ENCODE results near the gene ZC3H13. TPM values are rescaled to one million over a fixed set of nuclear protein-coding genes. Genes with fewer than 3 reads are reported as not detected.

ZC3H13 gene, protein sequence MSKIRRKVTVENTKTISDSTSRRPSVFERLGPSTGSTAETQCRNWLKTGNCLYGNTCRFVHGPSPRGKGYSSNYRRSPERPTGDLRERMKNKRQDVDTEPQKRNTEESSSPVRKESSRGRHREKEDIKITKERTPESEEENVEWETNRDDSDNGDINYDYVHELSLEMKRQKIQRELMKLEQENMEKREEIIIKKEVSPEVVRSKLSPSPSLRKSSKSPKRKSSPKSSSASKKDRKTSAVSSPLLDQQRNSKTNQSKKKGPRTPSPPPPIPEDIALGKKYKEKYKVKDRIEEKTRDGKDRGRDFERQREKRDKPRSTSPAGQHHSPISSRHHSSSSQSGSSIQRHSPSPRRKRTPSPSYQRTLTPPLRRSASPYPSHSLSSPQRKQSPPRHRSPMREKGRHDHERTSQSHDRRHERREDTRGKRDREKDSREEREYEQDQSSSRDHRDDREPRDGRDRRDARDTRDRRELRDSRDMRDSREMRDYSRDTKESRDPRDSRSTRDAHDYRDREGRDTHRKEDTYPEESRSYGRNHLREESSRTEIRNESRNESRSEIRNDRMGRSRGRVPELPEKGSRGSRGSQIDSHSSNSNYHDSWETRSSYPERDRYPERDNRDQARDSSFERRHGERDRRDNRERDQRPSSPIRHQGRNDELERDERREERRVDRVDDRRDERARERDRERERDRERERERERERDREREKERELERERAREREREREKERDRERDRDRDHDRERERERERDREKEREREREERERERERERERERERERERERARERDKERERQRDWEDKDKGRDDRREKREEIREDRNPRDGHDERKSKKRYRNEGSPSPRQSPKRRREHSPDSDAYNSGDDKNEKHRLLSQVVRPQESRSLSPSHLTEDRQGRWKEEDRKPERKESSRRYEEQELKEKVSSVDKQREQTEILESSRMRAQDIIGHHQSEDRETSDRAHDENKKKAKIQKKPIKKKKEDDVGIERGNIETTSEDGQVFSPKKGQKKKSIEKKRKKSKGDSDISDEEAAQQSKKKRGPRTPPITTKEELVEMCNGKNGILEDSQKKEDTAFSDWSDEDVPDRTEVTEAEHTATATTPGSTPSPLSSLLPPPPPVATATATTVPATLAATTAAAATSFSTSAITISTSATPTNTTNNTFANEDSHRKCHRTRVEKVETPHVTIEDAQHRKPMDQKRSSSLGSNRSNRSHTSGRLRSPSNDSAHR (N-terminal part only)
- total RNA-seq (2021) (29.4 and 36.9 TPM in 2 replicates), Bru-seq, nascent RNA (percentile 89 among the genes with signal in this experiment), BruChase-seq, experiment 1, labeled RNA remaining after a 2-hour chase (percentile 86 among the genes with signal in this experiment), BruChase-seq, experiment 2, labeled RNA remaining after a 6-hour chase (percentile 80 among the genes with signal in this experiment)
- long read RNA-seq, partial matches to known transcripts = 13 of 30 reads
- long read RNA-seq, other reads (novel, unspliced or antisense) = 17 of 30 reads

DNA sequence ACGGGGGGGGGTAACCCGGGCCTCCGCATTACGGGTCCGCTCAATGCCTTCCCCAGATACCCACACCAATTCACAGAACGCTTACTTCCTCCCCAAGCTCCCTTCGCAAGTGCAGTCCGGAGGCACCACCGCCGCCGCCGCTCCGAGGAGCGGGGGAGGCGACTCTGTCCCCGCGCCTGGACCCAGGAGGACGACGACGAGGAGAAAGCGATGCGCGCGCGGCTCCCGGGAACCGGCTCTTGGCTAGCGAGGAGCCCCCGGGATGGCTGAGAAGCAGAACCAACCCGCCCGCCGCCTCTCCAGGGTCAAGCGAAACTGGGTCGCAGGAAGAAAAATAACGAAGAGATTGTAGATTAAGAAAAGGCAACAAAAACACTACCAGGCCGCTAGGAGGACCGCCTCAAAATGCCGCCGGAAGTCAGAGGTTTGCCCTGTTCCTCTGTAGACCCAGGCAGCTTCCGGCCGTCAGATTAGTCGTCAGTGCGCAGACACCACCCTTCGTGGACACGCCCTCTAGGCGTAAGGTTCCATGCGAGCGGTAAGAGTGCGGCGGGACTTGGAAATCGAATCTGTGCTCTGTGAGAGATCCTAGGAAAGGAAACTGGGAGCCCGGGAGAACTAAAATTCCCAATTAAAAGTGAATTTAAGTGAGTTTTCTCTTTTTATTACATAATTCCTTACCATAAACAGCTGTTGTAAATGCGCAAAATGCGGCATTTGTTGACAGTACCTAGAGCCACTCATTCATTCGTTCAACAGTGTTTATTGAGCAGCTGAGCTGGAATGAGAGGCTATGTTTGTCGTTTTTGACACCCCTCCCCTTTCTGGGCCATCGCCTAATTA is at the start of gene ZC3H13:
ZC3H13 (minus strand) TSS at position 428 of the 843 bp plus-strand sequence. CDS start 7,239 bp downstream, outside the sequence.
- TF ChIP-seq, protein P1, sequence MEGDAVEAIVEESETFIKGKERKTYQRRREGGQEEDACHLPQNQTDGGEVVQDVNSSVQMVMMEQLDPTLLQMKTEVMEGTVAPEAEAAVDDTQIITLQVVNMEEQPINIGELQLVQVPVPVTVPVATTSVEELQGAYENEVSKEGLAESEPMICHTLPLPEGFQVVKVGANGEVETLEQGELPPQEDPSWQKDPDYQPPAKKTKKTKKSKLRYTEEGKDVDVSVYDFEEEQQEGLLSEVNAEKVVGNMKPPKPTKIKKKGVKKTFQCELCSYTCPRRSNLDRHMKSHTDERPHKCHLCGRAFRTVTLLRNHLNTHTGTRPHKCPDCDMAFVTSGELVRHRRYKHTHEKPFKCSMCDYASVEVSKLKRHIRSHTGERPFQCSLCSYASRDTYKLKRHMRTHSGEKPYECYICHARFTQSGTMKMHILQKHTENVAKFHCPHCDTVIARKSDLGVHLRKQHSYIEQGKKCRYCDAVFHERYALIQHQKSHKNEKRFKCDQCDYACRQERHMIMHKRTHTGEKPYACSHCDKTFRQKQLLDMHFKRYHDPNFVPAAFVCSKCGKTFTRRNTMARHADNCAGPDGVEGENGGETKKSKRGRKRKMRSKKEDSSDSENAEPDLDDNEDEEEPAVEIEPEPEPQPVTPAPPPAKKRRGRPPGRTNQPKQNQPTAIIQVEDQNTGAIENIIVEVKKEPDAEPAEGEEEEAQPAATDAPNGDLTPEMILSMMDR (conservative IDR thresholded peaks at IDR 0.05) = peak; percentile 47; the same call in 1 of the 2 replicates
- no peak for TF ChIP-seq EZH2 (IDR thresholded peaks at IDR 0.05; ENCODE audit: low read depth)
- Histone ChIP-seq H3K36me3 (ENCODE audit: low read depth) (no peaks in the 10 kb centered on the region), H3F3A (ENCODE audit: insufficient read depth, low read depth) (0 out of 2 replicates have a peak, but pooled peaks cover 6% of the 10 kb centered on the region), H3K27ac (peak within 1 kb of the TSS; percentile 50), H4K20me1 (ENCODE audit: insufficient read depth) (peaks cover 24% of the 10 kb centered on the region; the same call in 1 of the 2 replicates), H3K4me3 (peak within 1 kb of the TSS; percentile 82), H2AFZ (peak within 1 kb of the TSS; percentile 96), H3K79me2 (ENCODE audit: low read depth) (peaks cover 48% of the 10 kb centered on the region), H3K4me2 (peak within 1 kb of the TSS; percentile 98), H3K27me3 (ENCODE audit: insufficient read depth, low read depth) (no peaks in the 10 kb centered on the region), H3K9me3 (ENCODE audit: insufficient read depth, low read depth) (no peaks in the 10 kb centered on the region), H3K9me2 (ENCODE audit: insufficient read depth) (no peaks in the 10 kb centered on the region), H3K4me1 (replicated peaks; ENCODE audit: insufficient read depth) (peaks cover 26% of the 10 kb centered on the region)
- BruUV-seq (replicated peaks) = no TSS peak
- ChIA-PET POLR2A (ENCODE audit: unreplicated experiment) (no interaction called here), CTCF (interaction anchor here (0.5 to 0.6 kb wide), 4 partner anchors 111 to 1206 kb away, joined by 3 to 7 read pairs (median 5); no protein-coding TSS in a partner anchor)
- intact Hi-C loops (cut with micrococcal nuclease; ENCODE audit: unreplicated experiment) = no loop called here
- DNase-seq = peak; percentile 87 to 92

DNA sequence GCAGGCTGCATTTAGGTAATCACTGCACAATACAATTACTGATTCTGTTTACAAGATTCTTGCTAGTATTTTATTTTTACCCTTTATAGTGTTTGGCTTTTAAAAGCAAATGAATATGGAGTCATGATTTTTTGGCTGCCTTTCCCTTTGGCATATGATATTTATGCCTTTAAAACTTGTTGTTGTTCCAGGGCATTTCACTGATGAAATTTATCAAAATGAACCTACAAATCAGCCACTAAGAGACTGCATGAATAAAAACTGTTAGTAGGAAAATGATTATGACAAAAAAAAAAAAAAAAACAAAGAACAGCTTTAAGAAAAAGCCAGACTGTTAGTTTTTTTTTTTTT is 49.7 kb upstream of the ZC3H13 start:
- Histone ChIP-seq H3K27ac (no peak overlapping the region), H3K4me2 (no peak overlapping the region), H2AFZ (no peak overlapping the region), H3K9me2 (ENCODE audit: insufficient read depth) (no peaks in the 10 kb centered on the region), H3K36me3 (ENCODE audit: low read depth) (no peaks in the 10 kb centered on the region), H3K9me3 (ENCODE audit: insufficient read depth, low read depth) (no peaks in the 10 kb centered on the region), H3K4me1 (replicated peaks; ENCODE audit: insufficient read depth) (no peaks in the 10 kb centered on the region), H3F3A (ENCODE audit: insufficient read depth, low read depth) (no peaks in the 10 kb centered on the region), H3K79me2 (ENCODE audit: low read depth) (no peaks in the 10 kb centered on the region), H3K4me3 (no peak overlapping the region), H3K27me3 (ENCODE audit: insufficient read depth, low read depth) (no peaks in the 10 kb centered on the region), H4K20me1 (ENCODE audit: insufficient read depth) (no peaks in the 10 kb centered on the region)
- no peak for DNase-seq
- intact Hi-C loops (cut with micrococcal nuclease; ENCODE audit: unreplicated experiment) = no loop called here
- no TSS peak for BruUV-seq (replicated peaks)
- CTCF ChIA-PET = interaction anchor here (0.6 kb wide), 1 partner anchor 23 kb away, joined by 3 read pairs; no protein-coding TSS in a partner anchor
- POLR2A ChIA-PET (ENCODE audit: unreplicated experiment) = no interaction called here
- TF ChIP-seq, protein P1 (conservative IDR thresholded peaks at IDR 0.05) = no peak
- TF ChIP-seq EZH2 (IDR thresholded peaks at IDR 0.05; ENCODE audit: low read depth) = no peak
